Jurkat, Clone E6-1 (cell line): ENCODE data around the gene PCDH7. TPM values are rescaled to one million over a fixed set of nuclear protein-coding genes. Genes with fewer than 3 reads are reported as not detected.
A peak's percentile ranks its signal among the peaks of the same experiment; 100 is the strongest.

Experiments
- DNase-seq: peaks from one replicate; pipeline ENCODE4 v3.0.0-alpha.2; 2011; ENCODE audit warnings: low read depth, low spot score
- H3K4me3 ChIP-seq: 2 replicates; pipeline ENCODE4 v1.5.1; 2011; ENCODE audit warnings: mild to moderate bottlenecking, low read length, control low read depth, moderate library complexity
- polyA plus RNA-seq: library from polyadenylated mRNA; unstranded; fragments of >200 nt; gene quantifications from one replicate; pipeline ENCODE4 v1.2.1, GENCODE V29; 2012; ENCODE audit warnings: missing spikeins; ENCODE audit not compliant: insufficient read length, insufficient read depth

PCDH7 gene
- not detected for polyA plus RNA-seq

GRCh38 chr4:30720021-30720660, at the start of gene PCDH7:
Gene PCDH7, plus strand, starts transcription at chr4:30720369. Its CDS starts 1,054 bp downstream, at chr4:30721423.
- DNase-seq, result no peak
- no peak within 1 kb of the TSS for H3K4me3 ChIP-seq

- H3K4me3 ChIP-seq, result no peak overlapping the region
- no peak for DNase-seq
Observed at GRCh38 chr4:30671926-30672448, 48.2 kb upstream of the PCDH7 start.

GRCh38 chr4:30696191-30696590, 24.0 kb upstream of the PCDH7 start:
- H3K4me3 ChIP-seq, result no peak overlapping the region
- no peak for DNase-seq

GRCh38 chr4:30714408-30715031, 5.6 kb upstream of the PCDH7 start:
- peak; percentile 8 for DNase-seq
- H3K4me3 ChIP-seq, result no peak overlapping the region

GRCh38 chr4:30716158-30716557, 4.0 kb upstream of the PCDH7 start:
- DNase-seq, result peak; percentile 22
- peak overlapping the region; percentile 42 for H3K4me3 ChIP-seq

- DNase-seq, result peak; percentile 5
- peak overlapping the region; percentile 42 for H3K4me3 ChIP-seq
Observed at GRCh38 chr4:30716681-30717207, 3.4 kb upstream of the PCDH7 start.

- peak overlapping the region; percentile 42 for H3K4me3 ChIP-seq
- DNase-seq, result peak; percentile 42
Observed at GRCh38 chr4:30717208-30718020, 2.8 kb upstream of the PCDH7 start.

GRCh38 chr4:30718021-30718542, 2.1 kb upstream of the PCDH7 start:
- H3K4me3 ChIP-seq, result peak overlapping the region; percentile 42
- DNase-seq, result no peak

GRCh38 chr4:30718641-30719453, 1.3 kb upstream of the PCDH7 start:
- DNase-seq, result no peak
- H3K4me3 ChIP-seq, result no peak overlapping the region

GRCh38 chr4:30719454-30720020, 632 bp upstream of the PCDH7 start:
- DNase-seq, result no peak
- H3K4me3 ChIP-seq, result no peak overlapping the region

- DNase-seq, result no peak
- no peak overlapping the region for H3K4me3 ChIP-seq
Observed at GRCh38 chr4:30720661-30721184, 554 bp downstream of the PCDH7 start.

- no peak for DNase-seq
- H3K4me3 ChIP-seq, result no peak overlapping the region
Observed at GRCh38 chr4:30721185-30722091, 1.3 kb downstream of the PCDH7 start.

GRCh38 chr4:30722092-30722358, 1.9 kb downstream of the PCDH7 start:
- H3K4me3 ChIP-seq, result no peak overlapping the region
- DNase-seq, result no peak

- no peak overlapping the region for H3K4me3 ChIP-seq
- DNase-seq, result no peak
Observed at GRCh38 chr4:30722359-30723200, 2.4 kb downstream of the PCDH7 start.

GRCh38 chr4:30723201-30723955, 3.2 kb downstream of the PCDH7 start:
- no peak overlapping the region for H3K4me3 ChIP-seq
- no peak for DNase-seq

- no peak overlapping the region for H3K4me3 ChIP-seq
- DNase-seq, result no peak
Observed at GRCh38 chr4:30724247-30724646, 4.1 kb downstream of the PCDH7 start.
